WTC11 (cell line): ENCODE results near the gene PABPN1L. TPM values are rescaled to one million over a fixed set of nuclear protein-coding genes. Genes with fewer than 3 reads are reported as not detected.

Experiments used
- ATAC-seq: fragments of 200-7000 bp; cut with Tn5 transposase; 2 replicates; pipeline ENCODE4 v1.10.0; 2021; ENCODE audit warnings: mild to moderate bottlenecking, moderate library complexity
- CTCF ChIA-PET: fragments of 300-600 bp; sonication (Branson Sonifier 250); formaldehyde crosslinking; loops from one replicate; lab custom pipeline; 2021; ENCODE audit warnings: antibody characterized with exemption; lab: Charles Lee
- POLR2A ChIA-PET: fragments of 350-600 bp; sonication (Branson Sonifier 250); formaldehyde crosslinking; loops from one replicate; lab custom pipeline; 2021; ENCODE audit warnings: antibody characterized with exemption; lab: Charles Lee
- DNase-seq: peaks from one replicate; pipeline ENCODE4 v3.0.0; 2021; ENCODE audit warnings: low spot score
- H3K27ac Mint-ChIP-seq: 2 replicates; pipeline ENCODE4 v1.8.0; 2021; ENCODE audit warnings: mixed read lengths
- H3K27me3 Mint-ChIP-seq: 2 replicates; pipeline ENCODE4 v1.8.0; 2021; ENCODE audit warnings: low read depth, mild to moderate bottlenecking, moderate library complexity, mixed read lengths
- H3K36me3 Mint-ChIP-seq: 2 replicates; pipeline ENCODE4 v1.8.0; 2021; ENCODE audit warnings: mixed read lengths
- H3K4me1 Mint-ChIP-seq: 2 replicates; pipeline ENCODE4 v1.8.0; 2022; ENCODE audit warnings: mixed read lengths
- H3K4me3 Mint-ChIP-seq: 2 replicates; pipeline ENCODE4 v1.8.0; 2021; ENCODE audit warnings: mild to moderate bottlenecking, moderate library complexity, mixed read lengths
- H3K9me3 Mint-ChIP-seq: 2 replicates; pipeline ENCODE4 v1.8.0; 2021; ENCODE audit warnings: mixed read lengths
- ATF1 ChIP-seq: sonication (generic); formaldehyde crosslinking; IDR thresholded peaks from 2 replicates; pipeline ENCODE4 v1.8.1; 2023; ENCODE audit warnings: mild to moderate bottlenecking, moderate library complexity, missing genetic modification reagents
- ETV6 ChIP-seq: sonication (generic); formaldehyde crosslinking; IDR thresholded peaks from 2 replicates; pipeline ENCODE4 v1.8.1; 2022; ENCODE audit warnings: mild to moderate bottlenecking, missing genetic modification reagents
- FOXK1 ChIP-seq: sonication (generic); formaldehyde crosslinking; IDR thresholded peaks from 2 replicates; pipeline ENCODE4 v1.8.0; 2022; ENCODE audit warnings: mild to moderate bottlenecking, moderate library complexity, missing genetic modification reagents
- IRF2 ChIP-seq: sonication (generic); formaldehyde crosslinking; IDR thresholded peaks from 2 replicates; pipeline ENCODE4 v1.8.0; 2022; ENCODE audit warnings: low read depth, missing genetic modification reagents, borderline replicate concordance
- MXD4 ChIP-seq: fragments of 250-450 bp; sonication (Bioruptor Pico); IDR thresholded peaks from 2 replicates; pipeline ENCODE4 v1.8.0; 2021; ENCODE audit warnings: mild to moderate bottlenecking, moderate library complexity, borderline replicate concordance
- NFE2L1 ChIP-seq: sonication (generic); formaldehyde crosslinking; IDR thresholded peaks from 2 replicates; pipeline ENCODE4 v1.8.1; 2023; ENCODE audit warnings: missing genetic modification reagents
- PRRX2 ChIP-seq: fragments of 250-450 bp; sonication (Bioruptor Pico); IDR thresholded peaks from 2 replicates; pipeline ENCODE4 v1.8.0; 2021; ENCODE audit warnings: mild to moderate bottlenecking
- RORB ChIP-seq: fragments of 250-450 bp; sonication (Bioruptor Pico); IDR thresholded peaks from 2 replicates; pipeline ENCODE4 v1.9.0; 2021; ENCODE audit warnings: mild to moderate bottlenecking
- TCF7 ChIP-seq: sonication (generic); formaldehyde crosslinking; IDR thresholded peaks from 2 replicates; pipeline ENCODE4 v1.8.0; 2022; ENCODE audit warnings: mild to moderate bottlenecking, low read depth, missing genetic modification reagents, moderate library complexity
- TP53 ChIP-seq: sonication (generic); formaldehyde crosslinking; IDR thresholded peaks from 2 replicates; pipeline ENCODE4 v1.8.1; 2023; ENCODE audit warnings: mild to moderate bottlenecking, missing genetic modification reagents
- ZNF263 ChIP-seq: sonication (generic); formaldehyde crosslinking; IDR thresholded peaks from 2 replicates; pipeline ENCODE4 v1.8.1; 2022; ENCODE audit warnings: low read depth, mild to moderate bottlenecking, moderate library complexity, missing genetic modification reagents
- ZNF416 ChIP-seq: fragments of 250-450 bp; sonication (Bioruptor Pico); IDR thresholded peaks from 2 replicates; pipeline ENCODE4 v1.9.0; 2021; ENCODE audit warnings: mild to moderate bottlenecking, inconsistent platforms
- ZNF423 ChIP-seq: fragments of 250-450 bp; sonication (Bioruptor Pico); IDR thresholded peaks from 2 replicates; pipeline ENCODE4 v2.1.2; 2022; ENCODE audit warnings: mild to moderate bottlenecking, moderate library complexity
- ZNF671 ChIP-seq: fragments of 250-450 bp; sonication (Bioruptor Pico); IDR thresholded peaks from 2 replicates; pipeline ENCODE4 v1.8.0; 2021; ENCODE audit warnings: mild to moderate bottlenecking
- total RNA-seq: library from RNA; stranded (reverse); gene quantifications from 3 replicates; pipeline ENCODE4 v1.2.3, GENCODE V29; 2021
- TF ChIP-seq, protein P1 (sequence below): sonication (generic); formaldehyde crosslinking; IDR thresholded peaks from 2 replicates; pipeline ENCODE4 v1.8.1; 2023; ENCODE audit warnings: mild to moderate bottlenecking, missing genetic modification reagents, moderate library complexity
- TF ChIP-seq, protein P2 (sequence below): sonication (generic); formaldehyde crosslinking; IDR thresholded peaks from 2 replicates; pipeline ENCODE4 v1.8.0; 2022; ENCODE audit warnings: mild to moderate bottlenecking, missing genetic modification reagents
- TF ChIP-seq, protein P3 (sequence below): sonication (generic); formaldehyde crosslinking; IDR thresholded peaks from 2 replicates; pipeline ENCODE4 v1.8.0; 2022; ENCODE audit warnings: mild to moderate bottlenecking, missing genetic modification reagents
- TF ChIP-seq, protein P4 (sequence below): fragments of 250-450 bp; sonication (Bioruptor Pico); IDR thresholded peaks from 2 replicates; pipeline ENCODE4 v1.9.0; 2021; ENCODE audit warnings: mild to moderate bottlenecking
- TF ChIP-seq, protein P5 (sequence below): fragments of 250-450 bp; sonication (Bioruptor Pico); conservative IDR thresholded peaks from 2 replicates; pipeline ENCODE4 v1.9.0; 2021; ENCODE audit warnings: mild to moderate bottlenecking
- TF ChIP-seq, protein P6 (sequence below): sonication (generic); formaldehyde crosslinking; IDR thresholded peaks from 2 replicates; pipeline ENCODE4 v1.8.1; 2023; ENCODE audit warnings: mild to moderate bottlenecking, missing genetic modification reagents
- TF ChIP-seq, protein P7 (sequence below): sonication (generic); formaldehyde crosslinking; IDR thresholded peaks from 2 replicates; pipeline ENCODE4 v1.8.1; 2023; ENCODE audit warnings: mild to moderate bottlenecking, missing genetic modification reagents

The PABPN1L gene
- total RNA-seq, 1 experiment from 2014 or later, result not detected

DNA sequence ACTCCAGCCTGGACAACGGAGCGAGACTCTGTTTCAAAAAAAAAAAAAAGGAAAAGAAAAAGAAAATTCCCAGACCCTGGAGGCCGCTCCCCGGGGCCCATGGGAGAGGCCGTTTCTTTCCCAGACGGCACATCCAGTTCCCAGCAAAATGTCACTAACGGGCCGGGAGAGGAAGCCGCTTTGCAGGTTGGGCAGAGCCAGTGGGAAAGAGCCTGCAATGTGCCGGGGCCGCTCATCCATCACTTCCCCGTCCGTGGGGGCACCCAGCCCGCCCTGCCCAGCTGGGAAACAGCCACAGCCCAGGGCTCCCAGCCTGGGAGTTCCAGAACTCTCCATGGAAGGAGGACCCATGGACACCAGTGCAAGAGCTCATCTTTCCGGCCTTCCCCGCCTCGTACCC is 41.8 kb upstream of the PABPN1L start:
- Mint-ChIP-seq H3K36me3 (no peaks in the 10 kb centered on the region), H3K4me3 (no peak overlapping the region), H3K27me3 (no peaks in the 10 kb centered on the region), H3K9me3 (peaks cover 2% of the 10 kb centered on the region; the same call in 1 of the 2 replicates), H3K27ac (no peak overlapping the region), H3K4me1 (peaks cover 2% of the 10 kb centered on the region; the same call in 1 of the 2 replicates)
- ATAC-seq, result no peak
- ChIA-PET POLR2A (no interaction called here), CTCF (interaction anchor here (0.7 kb wide), 1 partner anchor 83 kb away, joined by 5 read pairs; no protein-coding TSS in a partner anchor)
- TF ChIP-seq TCF7, result no peak
- TF ChIP-seq, protein P1, sequence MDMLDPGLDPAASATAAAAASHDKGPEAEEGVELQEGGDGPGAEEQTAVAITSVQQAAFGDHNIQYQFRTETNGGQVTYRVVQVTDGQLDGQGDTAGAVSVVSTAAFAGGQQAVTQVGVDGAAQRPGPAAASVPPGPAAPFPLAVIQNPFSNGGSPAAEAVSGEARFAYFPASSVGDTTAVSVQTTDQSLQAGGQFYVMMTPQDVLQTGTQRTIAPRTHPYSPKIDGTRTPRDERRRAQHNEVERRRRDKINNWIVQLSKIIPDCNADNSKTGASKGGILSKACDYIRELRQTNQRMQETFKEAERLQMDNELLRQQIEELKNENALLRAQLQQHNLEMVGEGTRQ (CRISPR knock-in tag), result no peak
- DNase-seq, result no peak

DNA sequence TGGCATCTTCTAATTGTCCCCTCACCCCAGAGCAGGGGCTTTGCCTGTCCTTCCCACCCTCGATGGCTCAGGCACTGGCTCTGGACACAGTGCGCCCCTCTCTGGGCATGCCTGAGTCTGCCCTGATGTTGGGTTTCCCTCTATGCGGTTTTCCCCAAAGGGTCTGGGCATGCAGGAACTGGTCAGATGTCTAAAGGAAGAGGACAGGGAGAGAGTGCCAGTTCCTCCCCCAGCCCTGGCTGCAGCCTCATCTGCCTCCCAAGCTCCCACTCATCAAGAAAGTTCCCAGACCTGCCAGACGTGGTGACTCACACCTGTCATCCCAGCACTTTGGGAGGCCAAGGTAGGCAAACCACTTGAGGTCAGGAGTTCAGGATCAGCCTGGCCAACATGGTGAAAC is 41.3 kb upstream of the PABPN1L start:
- no peaks in the 10 kb centered on the region for H3K9me3 Mint-ChIP-seq
- peaks cover 2% of the 10 kb centered on the region; the same call in 1 of the 2 replicates for H3K4me1 Mint-ChIP-seq
- ChIA-PET POLR2A (no interaction called here), CTCF (interaction anchor here (0.7 kb wide), 1 partner anchor 82 kb away, joined by 5 read pairs; no protein-coding TSS in a partner anchor)
- ATAC-seq (no peak), DNase-seq (no peak)
- no peaks in the 10 kb centered on the region for H3K27me3 Mint-ChIP-seq
- H3K4me3 Mint-ChIP-seq, result no peak overlapping the region
- peak overlapping the region; percentile 87 for H3K27ac Mint-ChIP-seq
- TF ChIP-seq ZNF671 (CRISPR knock-in tag) (no peak), MXD4 (CRISPR knock-in tag) (no peak), IRF2 (CRISPR knock-in tag) (no peak), NFE2L1 (CRISPR knock-in tag) (no peak), PRRX2 (no peak)
- TF ChIP-seq, protein P2, sequence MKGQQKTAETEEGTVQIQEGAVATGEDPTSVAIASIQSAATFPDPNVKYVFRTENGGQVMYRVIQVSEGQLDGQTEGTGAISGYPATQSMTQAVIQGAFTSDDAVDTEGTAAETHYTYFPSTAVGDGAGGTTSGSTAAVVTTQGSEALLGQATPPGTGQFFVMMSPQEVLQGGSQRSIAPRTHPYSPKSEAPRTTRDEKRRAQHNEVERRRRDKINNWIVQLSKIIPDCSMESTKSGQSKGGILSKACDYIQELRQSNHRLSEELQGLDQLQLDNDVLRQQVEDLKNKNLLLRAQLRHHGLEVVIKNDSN, result no peak
- no peaks in the 10 kb centered on the region for H3K36me3 Mint-ChIP-seq

DNA sequence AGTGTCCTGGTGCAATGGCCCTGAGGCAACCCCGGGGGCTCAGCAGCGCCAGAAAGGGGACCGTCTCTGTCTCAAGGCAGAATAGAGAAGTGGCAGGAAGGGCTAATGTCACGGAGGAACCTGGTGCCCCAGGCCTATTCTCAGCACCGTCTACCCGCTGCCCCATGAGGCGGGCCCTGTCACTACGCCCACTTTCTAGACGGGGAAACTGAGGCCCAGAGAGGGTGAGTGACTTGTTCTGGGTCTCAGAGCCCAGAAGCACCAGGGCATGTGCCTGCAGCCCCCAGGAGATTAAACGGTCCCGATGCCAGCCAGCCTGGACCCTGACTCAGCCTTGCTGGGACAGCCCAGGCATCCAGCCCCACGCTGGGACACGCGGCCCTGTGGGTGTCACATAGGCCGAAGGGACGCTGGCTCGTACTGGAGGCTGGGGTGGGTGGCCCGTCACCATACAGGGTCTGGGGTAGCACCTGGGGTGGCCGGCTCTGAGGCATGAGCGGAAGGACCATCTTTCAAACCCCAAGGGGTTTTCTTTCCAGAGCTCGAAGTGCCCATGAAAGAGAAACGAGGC is 40.2 kb upstream of the PABPN1L start:
- Mint-ChIP-seq H3K9me3 (no peaks in the 10 kb centered on the region), H3K4me1 (peaks cover 2% of the 10 kb centered on the region; the same call in 1 of the 2 replicates), H3K4me3 (no peak overlapping the region), H3K36me3 (no peaks in the 10 kb centered on the region), H3K27ac (no peak overlapping the region), H3K27me3 (no peaks in the 10 kb centered on the region)
- TF ChIP-seq MXD4 (CRISPR knock-in tag) (no peak), TP53 (no peak), ZNF416 (no peak), TCF7 (no peak), RORB (CRISPR knock-in tag) (no peak), ETV6 (no peak), ZNF263 (CRISPR knock-in tag) (no peak), FOXK1 (CRISPR knock-in tag) (no peak), ZNF423 (CRISPR knock-in tag) (no peak), ATF1 (CRISPR knock-in tag) (no peak)
- TF ChIP-seq, protein P3, sequence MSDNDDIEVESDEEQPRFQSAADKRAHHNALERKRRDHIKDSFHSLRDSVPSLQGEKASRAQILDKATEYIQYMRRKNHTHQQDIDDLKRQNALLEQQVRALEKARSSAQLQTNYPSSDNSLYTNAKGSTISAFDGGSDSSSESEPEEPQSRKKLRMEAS (CRISPR knock-in tag), result no peak
- TF ChIP-seq, protein P4, sequence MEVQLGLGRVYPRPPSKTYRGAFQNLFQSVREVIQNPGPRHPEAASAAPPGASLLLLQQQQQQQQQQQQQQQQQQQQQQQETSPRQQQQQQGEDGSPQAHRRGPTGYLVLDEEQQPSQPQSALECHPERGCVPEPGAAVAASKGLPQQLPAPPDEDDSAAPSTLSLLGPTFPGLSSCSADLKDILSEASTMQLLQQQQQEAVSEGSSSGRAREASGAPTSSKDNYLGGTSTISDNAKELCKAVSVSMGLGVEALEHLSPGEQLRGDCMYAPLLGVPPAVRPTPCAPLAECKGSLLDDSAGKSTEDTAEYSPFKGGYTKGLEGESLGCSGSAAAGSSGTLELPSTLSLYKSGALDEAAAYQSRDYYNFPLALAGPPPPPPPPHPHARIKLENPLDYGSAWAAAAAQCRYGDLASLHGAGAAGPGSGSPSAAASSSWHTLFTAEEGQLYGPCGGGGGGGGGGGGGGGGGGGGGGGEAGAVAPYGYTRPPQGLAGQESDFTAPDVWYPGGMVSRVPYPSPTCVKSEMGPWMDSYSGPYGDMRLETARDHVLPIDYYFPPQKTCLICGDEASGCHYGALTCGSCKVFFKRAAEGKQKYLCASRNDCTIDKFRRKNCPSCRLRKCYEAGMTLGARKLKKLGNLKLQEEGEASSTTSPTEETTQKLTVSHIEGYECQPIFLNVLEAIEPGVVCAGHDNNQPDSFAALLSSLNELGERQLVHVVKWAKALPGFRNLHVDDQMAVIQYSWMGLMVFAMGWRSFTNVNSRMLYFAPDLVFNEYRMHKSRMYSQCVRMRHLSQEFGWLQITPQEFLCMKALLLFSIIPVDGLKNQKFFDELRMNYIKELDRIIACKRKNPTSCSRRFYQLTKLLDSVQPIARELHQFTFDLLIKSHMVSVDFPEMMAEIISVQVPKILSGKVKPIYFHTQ, result no peak
- TF ChIP-seq, protein P5, sequence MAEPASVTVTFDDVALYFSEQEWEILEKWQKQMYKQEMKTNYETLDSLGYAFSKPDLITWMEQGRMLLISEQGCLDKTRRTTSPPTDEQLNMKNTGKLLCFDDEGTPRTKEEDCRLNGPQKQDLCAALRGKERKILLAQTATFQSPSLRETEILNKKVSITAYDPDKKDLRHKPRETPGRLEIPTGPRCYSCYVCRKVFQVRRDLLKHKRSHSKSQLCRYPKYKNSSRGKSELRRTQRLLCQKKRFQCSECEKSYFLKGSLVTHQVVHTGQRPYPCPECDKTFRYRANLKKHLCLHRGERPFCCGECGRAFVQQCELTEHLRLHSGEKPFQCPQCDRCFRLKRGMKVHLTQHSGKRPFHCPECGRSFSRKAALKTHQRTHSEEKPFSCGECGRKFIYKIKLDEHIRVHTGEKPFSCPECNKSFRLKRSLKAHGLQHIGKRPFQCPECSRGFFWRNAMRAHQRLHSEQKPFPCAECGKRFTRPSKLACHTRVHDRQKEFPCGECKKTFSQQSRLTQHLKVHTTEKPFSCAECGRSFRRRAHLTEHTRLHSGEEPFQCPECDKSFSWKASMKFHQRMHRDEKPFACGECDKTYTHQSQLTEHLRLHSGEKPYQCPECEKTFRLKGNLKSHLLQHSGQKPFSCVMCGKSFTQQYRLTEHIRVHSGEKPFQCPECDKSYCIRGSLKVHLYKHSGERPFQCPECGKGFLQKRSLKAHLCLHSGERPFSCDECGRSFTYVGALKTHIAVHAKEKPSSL (CRISPR knock-in tag), result no peak
- TF ChIP-seq, protein P6, sequence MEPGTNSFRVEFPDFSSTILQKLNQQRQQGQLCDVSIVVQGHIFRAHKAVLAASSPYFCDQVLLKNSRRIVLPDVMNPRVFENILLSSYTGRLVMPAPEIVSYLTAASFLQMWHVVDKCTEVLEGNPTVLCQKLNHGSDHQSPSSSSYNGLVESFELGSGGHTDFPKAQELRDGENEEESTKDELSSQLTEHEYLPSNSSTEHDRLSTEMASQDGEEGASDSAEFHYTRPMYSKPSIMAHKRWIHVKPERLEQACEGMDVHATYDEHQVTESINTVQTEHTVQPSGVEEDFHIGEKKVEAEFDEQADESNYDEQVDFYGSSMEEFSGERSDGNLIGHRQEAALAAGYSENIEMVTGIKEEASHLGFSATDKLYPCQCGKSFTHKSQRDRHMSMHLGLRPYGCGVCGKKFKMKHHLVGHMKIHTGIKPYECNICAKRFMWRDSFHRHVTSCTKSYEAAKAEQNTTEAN (CRISPR knock-in tag), result no peak
- TF ChIP-seq, protein P7, sequence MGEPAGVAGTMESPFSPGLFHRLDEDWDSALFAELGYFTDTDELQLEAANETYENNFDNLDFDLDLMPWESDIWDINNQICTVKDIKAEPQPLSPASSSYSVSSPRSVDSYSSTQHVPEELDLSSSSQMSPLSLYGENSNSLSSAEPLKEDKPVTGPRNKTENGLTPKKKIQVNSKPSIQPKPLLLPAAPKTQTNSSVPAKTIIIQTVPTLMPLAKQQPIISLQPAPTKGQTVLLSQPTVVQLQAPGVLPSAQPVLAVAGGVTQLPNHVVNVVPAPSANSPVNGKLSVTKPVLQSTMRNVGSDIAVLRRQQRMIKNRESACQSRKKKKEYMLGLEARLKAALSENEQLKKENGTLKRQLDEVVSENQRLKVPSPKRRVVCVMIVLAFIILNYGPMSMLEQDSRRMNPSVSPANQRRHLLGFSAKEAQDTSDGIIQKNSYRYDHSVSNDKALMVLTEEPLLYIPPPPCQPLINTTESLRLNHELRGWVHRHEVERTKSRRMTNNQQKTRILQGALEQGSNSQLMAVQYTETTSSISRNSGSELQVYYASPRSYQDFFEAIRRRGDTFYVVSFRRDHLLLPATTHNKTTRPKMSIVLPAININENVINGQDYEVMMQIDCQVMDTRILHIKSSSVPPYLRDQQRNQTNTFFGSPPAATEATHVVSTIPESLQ (CRISPR knock-in tag), result no peak
- POLR2A ChIA-PET, result no interaction called here
- CTCF ChIA-PET, result interaction anchor here (0.9 to 1.6 kb wide), 3 partner anchors 261 to 387 kb away, joined by 3 to 8 read pairs (median 3); no protein-coding TSS in a partner anchor
- ATAC-seq, result no peak
- DNase-seq, result no peak
